HCT116 (cell line): ENCODE data around the gene CCDC92. TPM values are rescaled to one million over a fixed set of nuclear protein-coding genes. Genes with fewer than 3 reads are reported as not detected.

Source experiments
- ATAC-seq: fragments of 200-7000 bp; cut with Tn5 transposase; 2 replicates; pipeline ENCODE4 v1.9.1; 2020; ENCODE audit warnings: mild to moderate bottlenecking, moderate library complexity
- BruUV-seq: library from RNA; stranded (reverse); fragments of 400-500 nt; replicated peaks from 2 replicates; lab custom pipeline; 2021; lab: Mats Ljungman, UMichigan
- CTCF ChIA-PET: fragments of 300-600 bp; sonication (Branson Sonifier 250); formaldehyde crosslinking; loops from one replicate; lab custom pipeline; 2021; ENCODE audit warnings: antibody characterized with exemption; lab: Charles Lee
- POLR2A ChIA-PET: fragments of 300-600, 350-600 bp; sonication (Branson Sonifier 250); formaldehyde crosslinking; loops from one replicate; lab custom pipeline; 2021; ENCODE audit warnings: antibody characterized with exemption; lab: Charles Lee
- RAD21 ChIA-PET, 2 experiments: fragments of 300-600 bp; sonication (Branson Sonifier 250); formaldehyde crosslinking; loops; one replicate each; lab custom pipeline; 2023; ENCODE audit warnings: low total read pairs in 2 of 2; ENCODE audit not compliant: uncharacterized antibody in 2 of 2, unreplicated experiment in 2 of 2, low non-redundant PET in 1 of 2; lab: Charles Lee
- DNase-seq: peaks from one replicate; pipeline ENCODE4 v3.0.0-alpha.2; 2010; ENCODE audit warnings: low read depth, low spot score
- H2AFZ ChIP-seq: fragments of 200-600 bp; shearing (Covaris generic), sonication (generic); 2 replicates; pipeline ENCODE4 v1.6.1; 2017; ENCODE audit warnings: low read depth, mixed run types, mixed read lengths, antibody characterized with exemption, low read length; ENCODE audit not compliant: poor library complexity, severe bottlenecking
- H3K27ac ChIP-seq: 2 replicates; pipeline ENCODE4 v1.5.1; 2012; ENCODE audit warnings: low read depth, low read length
- H3K27me3 ChIP-seq: fragments of 200-600 bp; sonication (generic); 2 replicates; pipeline ENCODE4 v1.6.1; 2016; ENCODE audit warnings: mixed run types, low read length, mixed read lengths; ENCODE audit not compliant: insufficient read depth
- H3K36me3 ChIP-seq, 2 experiments: fragments of 200-500 bp in 1 of 2; fragments of 200-600 bp in 1 of 2; sonication (Bioruptor generic) in 1 of 2; sonication (generic) in 1 of 2; 2 replicates each; pipeline versions ENCODE4 v1.5.1 to v1.6.1; 2014 to 2016; ENCODE audit warnings: low read length in 2 of 2, inconsistent platforms in 1 of 2, mixed read lengths in 1 of 2, mixed run types in 1 of 2; ENCODE audit not compliant: insufficient read depth in 2 of 2, control insufficient read depth in 1 of 2
- H3K4me1 ChIP-seq, 2 experiments: fragments of 200-600 bp in 1 of 2; sonication (generic) in 1 of 2; 2 replicates each; pipeline versions ENCODE4 v1.5.1 to v1.6.1; 2012 to 2017; ENCODE audit warnings: low read length in 2 of 2, inconsistent platforms in 1 of 2, mild to moderate bottlenecking in 1 of 2, mixed read lengths in 1 of 2, mixed run types in 1 of 2, moderate library complexity in 1 of 2; ENCODE audit not compliant: insufficient read depth in 2 of 2, control insufficient read depth in 1 of 2
- H3K4me2 ChIP-seq: fragments of 200-600 bp; sonication (generic); 2 replicates; pipeline ENCODE4 v1.6.1; 2017; ENCODE audit warnings: mixed run types, low read length, mixed read lengths
- H3K4me3 ChIP-seq, 2 experiments: fragments of 200-600 bp in 1 of 2; sonication (generic) in 1 of 2; replicated peaks in 1 of 2; 2 replicates each; pipeline ENCODE4 v1.5.1; 2011 to 2016; ENCODE audit warnings: low read length in 2 of 2, control low read depth in 1 of 2, low read depth in 1 of 2, mild to moderate bottlenecking in 1 of 2, mixed read lengths in 1 of 2, mixed run types in 1 of 2
- H3K79me2 ChIP-seq: fragments of 200-600 bp; sonication (generic); 2 replicates; pipeline ENCODE4 v1.6.1; 2017; ENCODE audit warnings: mild to moderate bottlenecking, mixed run types, low read length, moderate library complexity, mixed read lengths; ENCODE audit not compliant: insufficient read depth
- H3K9ac ChIP-seq: fragments of 200-600 bp; sonication (generic); 2 replicates; pipeline ENCODE4 v1.6.1; 2016; ENCODE audit warnings: low read length, mixed read lengths
- H3K9me2 ChIP-seq: fragments of 200-600 bp; sonication (generic), shearing (Covaris generic); 2 replicates; pipeline ENCODE4 v1.6.1; 2017; ENCODE audit warnings: mixed run types, mild to moderate bottlenecking, moderate library complexity; ENCODE audit not compliant: insufficient read depth
- H3K9me3 ChIP-seq, 2 experiments: fragments of 200-500 bp in 1 of 2; fragments of 200-600 bp in 1 of 2; sonication (Bioruptor generic) in 1 of 2; sonication (generic) in 1 of 2; 2 replicates each; pipeline ENCODE4 v1.6.1; 2014 to 2017; ENCODE audit warnings: low read length in 2 of 2, mixed read lengths in 2 of 2, inconsistent platforms in 1 of 2, low read depth in 1 of 2, mild to moderate bottlenecking in 1 of 2, mixed run types in 1 of 2, moderate library complexity in 1 of 2; ENCODE audit not compliant: control insufficient read depth in 1 of 2, insufficient read depth in 1 of 2
- H4K20me1 ChIP-seq: fragments of 200-600 bp; sonication (generic), shearing (Covaris generic); 2 replicates; pipeline ENCODE4 v1.6.1; 2017; ENCODE audit warnings: mixed run types, mild to moderate bottlenecking, moderate library complexity; ENCODE audit not compliant: insufficient read depth
- CEBPB ChIP-seq: IDR thresholded peaks from 2 replicates; pipeline ENCODE4 v1.6.1; 2012; ENCODE audit warnings: low read depth
- EGR1 ChIP-seq: IDR thresholded peaks from 2 replicates; pipeline ENCODE4 v1.6.1; 2012; ENCODE audit warnings: low read depth
- EZH2 ChIP-seq: fragments of 200-600 bp; sonication (generic); IDR thresholded peaks from 2 replicates; pipeline ENCODE4 v1.6.1; 2017; ENCODE audit warnings: antibody characterized with exemption, mixed run types
- EZH2phosphoT487 ChIP-seq: fragments of 200-600 bp; IDR thresholded peaks from 2 replicates; pipeline ENCODE4 v1.6.1; 2018; ENCODE audit warnings: antibody characterized with exemption, borderline replicate concordance
- FOSL1 ChIP-seq: IDR thresholded peaks from 2 replicates; pipeline ENCODE4 v1.6.1; 2012; ENCODE audit warnings: low read depth
- JUND ChIP-seq: IDR thresholded peaks from 2 replicates; pipeline ENCODE4 v1.6.1; 2012
- POLR2A ChIP-seq: IDR thresholded peaks from 2 replicates; pipeline ENCODE4 v1.7.0; 2011; ENCODE audit warnings: borderline replicate concordance; ENCODE audit not compliant: insufficient read depth, insufficient read length; ENCODE audit errors: extremely low read depth
- POLR2AphosphoS5 ChIP-seq: IDR thresholded peaks from 2 replicates; pipeline ENCODE4 v1.6.1; 2011; ENCODE audit warnings: mild to moderate bottlenecking, low read depth, low read length, moderate library complexity
- SP1 ChIP-seq: IDR thresholded peaks from 2 replicates; pipeline ENCODE4 v1.6.1; 2012; ENCODE audit warnings: low read depth
- SRF ChIP-seq: IDR thresholded peaks from 2 replicates; pipeline ENCODE4 v1.6.1; 2012; ENCODE audit warnings: low read depth
- TCF7L2 ChIP-seq: IDR thresholded peaks from 2 replicates; pipeline ENCODE4 v1.7.0; 2011; ENCODE audit warnings: borderline replicate concordance, inconsistent platforms; ENCODE audit not compliant: insufficient read depth, insufficient read length; ENCODE audit errors: extremely low read depth
- ZBTB33 ChIP-seq: IDR thresholded peaks from 2 replicates; pipeline ENCODE4 v1.6.1; 2011; ENCODE audit warnings: mild to moderate bottlenecking, low read length, moderate library complexity; ENCODE audit not compliant: insufficient replicate concordance; ENCODE audit errors: extremely low read depth
- ZFX ChIP-seq: fragments of 450-650 bp; IDR thresholded peaks from 2 replicates; pipeline ENCODE4 v1.6.1; 2017
- ZNF274 ChIP-seq: fragments of 200-500 bp; sonication (Bioruptor generic); IDR thresholded peaks from 2 replicates; pipeline ENCODE4 v1.6.1; 2014; ENCODE audit warnings: mild to moderate bottlenecking, low read depth, low read length, inconsistent platforms
- intact Hi-C: fragments of 100-400 bp; cut with micrococcal nuclease; formaldehyde crosslinking; loops from 2 replicates; pipeline ENCODE4 v1.10.0; 2022
- total RNA-seq: library from RNA; stranded (reverse); gene quantifications from one replicate; pipeline ENCODE4 v1.2.1, GENCODE V29; 2021; ENCODE audit not compliant: unreplicated experiment

The CCDC92 gene
- total RNA-seq, 1 experiment from 2014 or later: 9.7 TPM

GRCh38 chr12:123943816-123944215 lies 28.8 kb downstream of the CCDC92 start (continued):
- TF ChIP-seq ZBTB33 (no peak), ZNF274 (no peak), POLR2AphosphoS5 (no peak), POLR2A (no peak), FOSL1 (no peak), EGR1 (no peak), EZH2 (no peak)

GRCh38 chr12:123942911-123943648 lies 29.6 kb downstream of the CCDC92 start:
- no peaks in the 10 kb centered on the region for H3K9me2 ChIP-seq
- H3K36me3 ChIP-seq: no peaks in the 10 kb centered on the region
- H3K79me2 ChIP-seq: no peaks in the 10 kb centered on the region
- H3K27ac ChIP-seq: no peak overlapping the region
- H2AFZ ChIP-seq: no peak overlapping the region
- H3K27me3 ChIP-seq: no peaks in the 10 kb centered on the region
- H3K9ac ChIP-seq: no peak overlapping the region
- no peak overlapping the region for H3K4me2 ChIP-seq
- DNase-seq (no peak), ATAC-seq (no peak)
- H3K9me3 ChIP-seq: no peaks in the 10 kb centered on the region; a peak in 1 of 4 replicates
- no peak for TF ChIP-seq CEBPB
- TF ChIP-seq SP1: no peak
- no peak for TF ChIP-seq EZH2phosphoT487
- no peak for TF ChIP-seq ZNF274
- TF ChIP-seq ZFX: no peak
- TF ChIP-seq JUND: no peak
- no peak for TF ChIP-seq SRF
- TF ChIP-seq TCF7L2: no peak
- ChIA-PET POLR2A (no interaction called here), CTCF (no interaction called here), RAD21 (no interaction called here)
- H3K4me3 ChIP-seq: no peak overlapping the region
- no TSS peak for BruUV-seq
- intact Hi-C loops: no loop called here
- H3K4me1 ChIP-seq: peaks cover 0 to 5% of the 10 kb centered on the region in 2 experiments; a peak in 1 of 4 replicates
- no peaks in the 10 kb centered on the region for H4K20me1 ChIP-seq
